Stimulated activated CD8-positive, alpha-beta memory T cell treated with anti-CD3 and anti-CD28 coated beads, Interleukin-7, amount 100 ng/mL, for 1 hour (primary cell): ENCODE results near the gene HMX3.

ENCODE experiments used
- DNase-seq, 2 donors: peaks; one replicate each; pipeline ENCODE4 v3.0.0-alpha.2; 2020; ENCODE audit warnings: low read depth in 2 of 2

HMX3 gene

DNA sequence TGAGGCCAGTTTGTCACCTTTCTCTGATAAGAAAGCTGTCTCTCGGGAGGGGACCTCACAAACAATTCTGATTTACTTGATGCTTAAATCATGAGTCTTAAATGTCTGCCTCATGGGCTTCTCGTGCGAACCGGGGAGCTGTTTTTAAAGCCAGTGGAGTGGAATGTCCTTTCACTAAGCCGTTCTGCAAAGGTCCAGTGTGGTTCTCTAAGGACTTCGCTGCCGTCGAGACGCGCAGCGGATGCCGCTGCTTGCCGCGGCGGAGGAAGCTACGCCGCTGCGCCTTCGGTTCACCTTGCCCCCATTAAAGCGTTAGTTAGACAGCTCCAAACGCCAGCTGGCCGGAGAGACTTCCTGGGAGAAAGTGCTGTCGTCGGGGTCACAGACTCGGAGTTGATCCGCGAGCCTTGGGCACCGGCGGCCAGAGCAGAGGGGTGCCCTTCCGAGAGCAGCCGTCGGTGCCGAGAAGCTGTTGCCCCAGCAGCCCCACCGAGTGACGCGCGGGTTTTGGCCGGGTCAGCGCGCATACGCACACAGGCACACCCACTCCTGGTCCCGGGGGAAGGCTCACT lies 1.3 kb upstream of the HMX3 start:
- DNase-seq = no peak

DNA sequence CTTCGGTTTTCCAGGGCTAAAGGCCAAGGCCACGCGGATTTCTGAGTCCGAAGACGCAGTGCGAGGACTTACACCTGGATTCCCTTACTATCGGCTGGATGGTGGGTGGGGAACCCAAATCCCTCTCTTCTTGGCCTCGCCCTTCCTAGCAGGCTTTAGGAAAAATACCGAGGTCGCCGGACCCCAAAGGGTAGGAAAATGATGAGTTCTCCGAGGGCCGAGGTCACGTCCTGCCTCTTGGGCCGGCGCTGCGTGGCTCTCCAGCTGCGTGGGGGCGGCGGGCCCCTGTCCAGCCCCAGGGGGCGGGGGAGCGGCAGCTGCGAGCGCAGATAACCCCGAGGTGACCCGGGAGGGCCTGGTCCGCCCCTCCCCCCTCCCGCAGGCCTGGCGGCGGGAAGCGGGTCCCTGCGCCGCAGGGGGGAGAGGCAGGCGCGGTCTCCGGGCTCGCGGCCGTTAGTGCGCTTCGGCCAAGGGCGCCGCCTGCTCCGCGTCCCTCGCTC lies 805 bp upstream of the HMX3 start:
- no peak for DNase-seq

DNA sequence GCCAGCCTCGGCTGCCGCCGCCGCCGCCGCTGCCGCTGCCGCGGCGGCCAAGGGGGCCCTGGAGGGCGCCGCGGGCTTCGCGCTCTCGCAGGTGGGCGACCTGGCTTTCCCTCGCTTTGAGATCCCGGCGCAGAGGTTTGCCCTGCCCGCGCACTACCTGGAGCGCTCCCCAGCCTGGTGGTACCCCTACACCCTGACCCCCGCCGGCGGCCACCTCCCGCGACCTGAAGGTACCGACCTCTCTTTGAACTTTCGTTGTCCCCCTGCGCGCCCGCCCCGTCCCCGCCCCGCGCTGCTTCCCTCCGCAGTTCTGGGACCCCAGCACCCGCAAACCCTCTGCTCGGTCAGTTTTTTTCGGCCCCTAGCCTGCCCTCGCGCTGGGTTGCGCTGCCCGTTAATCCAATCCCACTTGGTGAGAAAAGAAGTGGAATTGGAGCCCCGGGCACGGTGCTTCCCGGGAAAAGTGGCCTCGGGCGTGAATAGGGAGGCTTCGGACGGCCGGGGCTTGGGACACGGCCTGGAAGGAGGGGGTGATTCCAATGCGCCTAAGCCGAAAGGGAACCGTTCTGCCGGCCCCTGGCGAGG lies 543 bp downstream of the HMX3 start:
- no peak for DNase-seq

DNA sequence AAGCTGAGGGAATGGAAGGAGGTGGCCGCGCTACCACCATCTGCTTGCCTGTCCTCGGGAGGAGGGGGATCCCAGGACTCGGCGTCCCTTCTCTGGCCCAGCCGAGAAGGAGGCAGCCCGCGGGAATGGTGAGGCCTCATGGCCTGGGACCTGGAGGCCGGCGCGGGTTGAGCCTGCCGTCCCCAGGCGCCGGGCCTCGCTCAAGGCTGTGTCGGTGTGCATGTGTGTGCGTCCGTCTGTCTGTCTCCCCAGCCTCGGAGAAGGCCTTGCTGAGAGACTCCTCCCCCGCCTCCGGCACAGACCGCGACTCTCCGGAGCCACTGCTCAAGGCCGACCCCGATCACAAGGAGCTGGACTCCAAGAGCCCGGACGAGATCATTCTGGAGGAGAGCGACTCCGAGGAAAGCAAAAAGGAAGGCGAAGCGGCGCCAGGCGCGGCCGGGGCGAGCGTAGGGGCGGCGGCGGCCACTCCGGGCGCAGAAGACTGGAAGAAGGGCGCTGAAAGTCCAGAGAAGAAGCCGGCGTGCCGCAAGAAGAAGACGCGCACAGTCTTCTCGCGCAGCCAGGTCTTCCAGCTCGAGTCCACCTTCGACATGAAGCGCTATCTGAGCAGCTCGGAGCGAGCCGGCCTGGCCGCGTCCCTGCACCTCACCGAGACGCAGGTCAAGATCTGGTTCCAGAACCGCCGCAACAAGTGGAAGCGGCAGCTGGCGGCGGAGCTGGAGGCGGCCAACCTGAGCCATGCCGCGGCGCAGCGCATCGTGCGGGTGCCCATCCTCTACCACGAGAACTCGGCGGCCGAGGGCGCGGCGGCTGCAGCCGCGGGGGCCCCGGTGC lies 1.3 kb downstream of the HMX3 start:
- no peak for DNase-seq

DNA sequence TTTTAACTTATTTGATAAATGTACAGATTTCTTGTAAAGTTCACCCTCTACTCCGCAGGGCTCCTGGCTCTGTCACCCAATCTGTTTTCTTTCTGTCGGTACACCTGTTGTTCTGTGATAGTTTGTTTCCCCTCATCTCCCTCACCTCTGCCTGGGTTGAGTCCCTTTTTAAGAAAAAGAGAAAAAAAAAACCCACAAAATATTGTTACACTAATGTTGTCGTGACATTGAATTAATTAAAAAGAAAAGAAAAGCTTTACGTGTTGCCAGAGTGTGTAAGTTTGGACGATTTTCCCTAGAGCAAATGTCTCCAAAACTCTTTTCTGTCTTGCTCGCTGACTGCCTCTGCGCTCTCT lies 3.4 kb downstream of the HMX3 start:
- DNase-seq = no peak

DNA sequence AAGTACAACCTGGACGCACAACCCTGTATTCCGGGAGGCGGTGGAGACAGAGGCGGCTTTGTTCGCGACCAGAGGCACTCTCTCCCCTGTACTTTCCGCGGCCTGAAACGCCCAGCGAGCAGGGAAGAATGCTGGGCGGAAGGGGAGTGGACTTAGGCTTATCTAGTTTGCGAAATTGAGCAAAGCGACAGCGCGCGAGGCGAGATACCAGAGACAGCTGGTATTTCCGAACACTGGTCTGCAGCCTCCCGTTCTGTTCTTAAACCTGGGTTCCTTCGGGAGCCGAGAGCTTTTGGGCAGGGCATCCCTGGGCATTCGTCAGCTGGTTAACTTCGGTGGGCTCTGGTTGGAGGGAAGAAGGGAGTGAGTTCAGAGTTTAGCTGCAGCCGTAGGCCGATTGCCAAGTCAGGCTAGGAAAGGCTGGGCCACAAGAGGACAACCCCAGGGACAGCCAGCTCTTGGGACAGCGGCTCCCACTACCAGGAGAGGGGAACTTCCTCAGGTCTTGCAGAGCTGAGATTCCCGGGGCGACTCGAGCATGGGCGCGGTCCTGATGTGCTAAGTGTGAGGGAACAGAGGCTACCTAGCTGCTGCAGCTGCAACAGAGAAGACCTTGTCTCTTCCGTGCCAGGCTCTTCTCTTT lies 3.9 kb downstream of the HMX3 start:
- no peak for DNase-seq

DNA sequence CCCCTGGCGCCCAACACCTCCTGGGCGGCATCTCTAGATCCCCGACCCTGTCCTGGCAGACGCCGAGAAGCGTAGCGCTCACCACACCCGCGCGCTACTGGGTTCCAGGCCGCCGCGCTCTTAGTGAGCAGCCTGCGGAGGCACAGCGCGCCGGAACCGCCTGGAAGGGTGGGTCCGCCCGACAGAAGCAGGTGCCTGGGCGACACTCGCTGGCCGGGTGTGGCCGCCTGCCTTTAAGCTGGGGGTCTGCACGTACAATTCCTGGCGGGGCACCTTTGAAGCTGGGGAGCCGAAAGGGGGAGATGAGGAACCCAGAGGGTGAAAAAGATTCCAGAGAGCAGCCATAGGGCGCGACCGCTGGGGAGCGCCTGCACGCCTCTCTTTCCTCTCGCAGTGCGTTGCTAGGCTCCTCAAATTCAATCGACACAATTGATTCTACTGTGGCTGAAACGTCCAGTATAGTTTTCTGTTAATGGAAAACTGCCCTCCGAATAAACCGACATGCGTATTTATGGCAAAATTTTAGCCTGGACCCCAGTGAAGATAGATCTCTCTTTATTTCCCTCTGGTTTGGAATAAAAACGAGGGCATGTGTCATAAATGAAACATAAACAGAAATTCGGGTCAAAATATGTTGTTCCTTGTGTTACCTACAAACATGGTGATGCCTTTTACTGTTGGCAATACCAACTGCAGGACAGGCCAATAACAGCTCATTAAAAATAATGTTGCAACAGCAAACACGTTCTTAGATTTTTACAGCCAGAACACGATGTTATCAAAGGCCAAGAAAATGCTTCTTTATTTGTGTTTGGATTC lies 4.6 kb downstream of the HMX3 start:
- DNase-seq = no peak

DNA sequence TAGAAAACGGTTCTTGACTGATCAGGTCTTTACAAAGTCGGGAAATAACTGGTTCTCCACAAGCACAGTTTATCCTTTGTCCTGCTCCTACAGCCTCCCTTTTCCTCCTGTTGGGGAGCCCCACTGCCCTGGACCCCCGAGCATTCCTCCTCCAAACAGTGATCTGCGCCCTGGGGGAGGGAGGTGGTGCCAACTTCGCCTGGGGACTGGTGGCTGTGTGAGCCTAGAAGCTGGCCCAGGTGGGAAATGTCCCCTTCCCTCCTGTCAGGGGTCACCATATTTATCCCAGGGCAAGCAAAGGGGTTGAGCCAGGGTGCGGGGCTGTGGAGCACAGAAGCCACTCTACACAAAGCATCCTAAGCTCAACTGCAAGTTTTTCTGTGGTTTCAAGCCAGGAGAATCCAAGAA lies 5.2 kb downstream of the HMX3 start:
- no peak for DNase-seq

DNA sequence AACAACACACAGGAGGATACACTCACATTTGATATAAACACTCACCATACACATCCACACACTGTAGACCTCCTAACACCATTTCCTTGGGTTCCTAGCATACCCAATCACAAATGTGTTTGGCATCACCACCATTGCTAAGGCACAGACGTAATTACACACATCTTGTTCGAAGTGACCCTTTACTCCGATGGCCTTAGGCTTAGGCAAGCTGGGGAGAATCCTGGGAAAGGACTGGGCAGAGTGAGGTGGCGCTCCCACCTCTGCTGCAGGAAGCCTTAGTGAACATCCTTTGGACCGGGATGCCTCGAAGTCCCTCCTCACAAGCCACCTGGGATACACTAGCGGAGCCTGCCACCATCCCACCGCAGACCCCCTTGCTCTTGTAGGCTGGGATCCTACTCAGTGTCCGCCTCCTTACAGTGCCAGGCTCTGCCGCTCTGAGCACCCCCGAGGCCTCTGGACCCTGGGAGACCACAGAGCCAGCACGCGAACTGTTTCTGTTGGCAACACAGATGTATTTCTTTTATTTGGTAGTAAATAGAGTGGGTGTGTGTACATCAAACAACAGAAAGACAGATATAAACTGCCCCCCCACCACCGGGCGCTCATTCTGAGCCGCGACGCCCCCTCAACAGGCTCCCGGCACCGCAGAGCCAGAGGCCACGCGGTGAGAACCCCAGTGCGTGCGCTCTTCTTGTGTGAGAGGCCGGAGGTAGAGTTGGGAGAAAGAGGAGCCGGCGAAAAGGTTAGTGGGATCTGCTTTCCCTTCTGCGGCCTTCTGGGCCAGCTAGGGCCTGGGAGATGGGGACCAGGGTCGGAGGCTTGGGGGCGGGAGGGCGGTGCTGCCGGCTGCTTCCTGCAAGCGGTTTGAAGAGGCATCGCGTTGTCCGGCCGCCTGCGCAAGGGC lies 6.3 kb downstream of the HMX3 start:
- DNase-seq = no peak

DNA sequence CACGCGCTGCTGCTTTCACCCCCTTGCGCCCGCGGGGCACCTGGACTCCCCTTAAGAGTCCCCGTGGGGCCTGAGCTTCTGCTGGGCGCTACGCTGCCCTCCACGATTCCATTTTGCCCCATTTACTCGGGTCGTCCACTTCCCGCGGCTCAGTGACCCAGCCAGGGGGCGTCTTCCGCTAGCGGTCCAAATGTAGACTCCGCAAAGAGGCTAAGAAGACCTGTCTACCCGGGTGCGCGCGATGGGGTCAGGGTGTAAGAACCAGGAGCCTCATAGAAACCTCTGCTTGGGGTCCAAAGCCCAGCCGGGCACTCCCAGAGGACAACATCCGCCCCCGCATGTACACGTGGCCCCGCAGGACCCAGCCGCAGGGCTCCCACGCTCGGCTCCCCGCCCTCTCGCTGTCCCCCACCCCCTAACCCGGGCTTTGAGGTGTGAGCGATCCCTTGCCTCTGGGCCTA lies 7.0 kb downstream of the HMX3 start:
- DNase-seq = no peak

DNA sequence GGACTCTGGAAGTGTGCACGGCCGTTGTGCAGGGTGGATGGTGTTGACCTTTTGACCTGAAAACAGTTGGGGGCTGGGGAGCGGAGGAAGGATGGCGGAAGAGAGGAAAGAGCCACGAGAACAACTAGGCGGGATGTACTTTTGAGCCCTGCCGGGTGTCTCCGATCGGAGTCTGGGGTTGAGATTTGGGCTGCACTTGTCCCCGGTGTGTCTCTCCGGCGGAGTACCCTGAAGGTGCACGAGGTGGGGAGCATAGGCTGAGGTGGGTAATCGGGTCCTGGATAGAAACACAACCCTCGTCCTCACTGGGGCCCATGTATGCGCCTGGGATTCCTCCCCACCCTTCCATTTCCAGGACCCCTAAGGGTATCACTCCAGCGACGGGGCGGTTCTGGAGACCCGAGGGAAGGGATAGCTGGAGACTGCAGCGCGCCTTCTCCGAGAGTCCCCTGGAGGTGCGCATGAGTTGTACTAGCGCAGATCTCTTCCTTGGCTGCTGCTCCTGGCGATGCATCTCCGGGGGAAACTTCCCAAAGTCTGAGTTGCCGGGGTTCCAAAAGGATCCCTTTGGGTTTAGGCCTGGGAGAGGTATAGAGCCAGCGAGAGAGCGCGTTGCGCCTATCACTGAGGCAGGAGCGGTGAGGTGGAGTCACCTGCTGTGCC lies 7.5 kb downstream of the HMX3 start:
- DNase-seq = no peak

DNA sequence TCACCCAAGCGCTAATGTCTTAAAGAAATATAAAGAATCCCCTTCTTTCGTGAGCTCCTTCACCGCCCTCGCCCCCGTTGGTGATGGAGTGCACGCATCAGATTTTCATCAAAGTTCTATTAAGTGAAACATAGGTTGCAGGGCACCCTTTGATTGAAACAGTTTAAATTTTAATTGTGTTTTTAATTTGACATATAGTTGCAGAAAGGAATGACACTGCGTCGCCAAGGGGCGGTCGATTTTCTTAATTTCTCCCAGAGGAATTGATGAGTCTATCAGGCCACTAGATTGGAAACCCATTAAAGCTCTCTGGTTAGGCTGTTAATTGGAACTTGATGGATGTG lies 8.0 kb downstream of the HMX3 start:
- DNase-seq = no peak

DNA sequence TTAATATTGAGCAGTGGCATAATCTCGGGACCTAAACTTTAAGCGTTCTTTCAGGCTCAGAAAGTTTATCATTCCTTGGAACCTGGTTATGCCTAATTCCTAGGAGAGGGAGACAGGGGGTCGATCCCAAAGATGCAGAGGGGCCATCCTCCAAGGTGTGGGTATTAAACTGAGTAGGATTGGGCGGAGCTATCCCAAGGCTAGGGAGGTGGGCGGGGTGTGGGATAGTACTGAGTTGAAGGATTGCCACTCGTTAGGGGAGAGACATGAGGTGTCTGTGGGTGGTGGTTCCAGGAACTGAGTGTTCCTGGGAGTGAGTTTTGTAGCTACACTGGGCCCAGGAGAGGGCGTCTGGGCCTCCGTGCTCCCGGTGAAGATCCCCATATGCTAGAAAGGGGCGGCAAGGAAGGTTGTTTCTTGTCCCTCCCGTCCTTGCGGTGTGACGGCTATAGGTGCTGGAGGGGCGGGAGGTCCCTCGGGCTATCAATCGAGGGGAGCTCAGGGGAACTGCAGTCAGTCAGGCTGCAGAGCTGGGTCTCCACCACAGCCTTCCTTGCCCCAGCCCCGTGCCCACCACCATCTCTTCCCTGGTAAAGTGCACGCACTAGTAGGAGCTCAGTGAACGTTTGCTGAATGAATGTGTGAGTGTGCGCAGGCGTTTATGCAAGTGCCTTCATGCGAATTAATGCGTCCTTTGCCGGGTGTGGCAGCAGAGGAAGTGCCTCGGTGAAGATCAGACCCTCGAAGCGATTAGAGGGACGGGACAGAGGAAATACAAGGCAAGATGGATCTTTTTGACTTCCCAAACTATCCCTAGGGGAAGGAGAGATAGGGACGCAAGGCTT lies 9.1 kb downstream of the HMX3 start:
- DNase-seq = no peak

DNA sequence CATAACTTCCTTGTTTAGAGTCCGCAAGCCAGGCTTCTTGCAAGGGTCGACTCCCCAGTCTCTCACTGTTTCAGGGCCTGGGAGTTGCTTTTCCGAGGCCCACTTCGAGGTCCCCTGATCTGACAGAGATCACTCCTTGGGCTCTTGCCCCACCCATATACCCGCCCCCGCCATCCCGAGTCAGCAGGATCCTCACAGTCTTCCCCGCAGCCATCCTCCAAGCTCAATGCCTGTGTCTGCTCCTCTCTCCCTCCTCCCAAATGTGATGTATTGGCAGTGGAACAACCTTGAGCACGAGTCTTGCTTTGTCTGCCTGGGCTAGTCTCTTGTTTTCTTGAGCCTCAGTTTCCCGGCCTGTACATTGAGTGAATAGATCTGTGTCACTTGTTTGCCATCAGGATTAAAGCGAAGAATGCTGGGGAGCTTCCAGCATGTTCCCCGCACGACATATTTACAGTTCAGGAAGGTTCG lies 9.8 kb downstream of the HMX3 start:
- DNase-seq = no peak

DNA sequence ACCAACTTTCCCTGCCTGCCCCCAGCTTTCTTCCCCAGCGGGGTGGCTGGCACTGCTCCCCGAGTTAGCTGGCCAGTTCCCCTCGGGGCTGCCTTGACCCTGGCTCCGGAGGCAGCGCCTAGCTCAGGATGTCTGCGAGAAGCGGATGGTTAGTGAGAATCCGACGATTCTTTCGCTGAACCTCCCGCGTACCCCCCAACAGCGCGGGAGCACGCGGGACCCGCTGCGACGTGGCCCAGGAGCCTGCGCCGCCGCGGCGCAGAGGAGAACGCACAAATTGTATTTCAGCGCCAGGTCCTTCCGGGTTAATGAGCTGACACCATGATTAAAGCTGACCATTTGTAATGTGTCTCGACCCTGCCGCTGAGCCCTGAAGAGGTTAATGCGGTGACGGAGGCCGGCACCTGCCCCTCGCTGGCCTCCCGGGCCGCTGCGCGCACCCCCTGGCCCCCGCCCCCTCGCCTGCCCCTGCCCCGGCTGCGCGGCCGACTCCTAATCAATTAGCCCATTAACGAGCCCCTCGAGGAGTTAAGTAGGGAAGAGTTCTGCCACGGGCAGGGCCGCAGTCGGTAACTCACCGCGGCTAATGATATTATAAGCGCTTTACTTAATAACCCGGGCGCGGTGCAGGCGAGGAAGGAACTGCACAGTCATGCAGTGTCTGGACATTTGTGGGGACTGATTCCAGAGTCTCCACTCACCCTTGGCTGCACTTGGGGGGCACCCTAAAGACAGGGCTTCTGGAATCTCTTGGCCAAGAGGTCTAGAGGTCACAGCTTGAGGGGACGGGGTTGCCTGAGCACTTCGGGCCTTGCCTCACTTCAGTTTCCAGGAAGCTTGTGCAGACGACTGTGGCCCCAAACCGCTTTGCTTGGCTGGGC lies 10.5 kb downstream of the HMX3 start:
- no peak for DNase-seq

DNA sequence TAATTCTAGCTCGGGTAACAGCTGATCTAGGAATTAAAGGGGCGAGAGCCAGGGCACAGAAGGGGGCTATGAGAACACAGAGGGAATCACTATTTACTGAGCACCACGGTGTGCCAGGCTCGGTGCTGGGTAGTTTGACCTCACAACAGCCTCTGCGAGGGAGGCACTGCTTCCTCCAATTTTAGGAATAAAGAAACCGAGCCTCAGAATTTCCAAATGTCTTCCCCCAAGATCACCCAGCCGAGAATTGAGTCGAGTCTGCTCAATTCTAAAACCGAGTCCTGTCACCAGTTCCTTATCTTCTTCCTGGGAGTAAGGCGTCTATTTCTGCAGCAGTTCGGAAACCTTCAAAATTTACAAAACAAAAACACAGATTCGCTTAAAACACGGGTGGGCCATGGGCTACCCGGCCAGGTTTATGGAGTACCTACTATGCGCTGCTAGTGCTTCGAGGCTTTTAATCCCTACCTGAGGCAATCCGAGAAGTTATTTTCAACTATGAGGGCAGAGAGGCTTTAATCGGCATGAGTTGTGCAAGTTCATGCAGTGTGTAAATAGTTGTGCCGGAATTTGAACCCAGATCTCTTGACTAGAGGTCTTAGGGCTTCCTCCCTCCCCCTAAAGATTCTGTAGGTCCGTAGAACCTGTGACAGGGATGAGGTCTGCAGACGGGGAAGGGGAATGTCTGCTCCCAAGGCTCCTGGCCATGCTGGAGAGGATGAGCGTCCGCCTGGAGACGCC lies 11.3 kb downstream of the HMX3 start:
- DNase-seq = no peak

DNA sequence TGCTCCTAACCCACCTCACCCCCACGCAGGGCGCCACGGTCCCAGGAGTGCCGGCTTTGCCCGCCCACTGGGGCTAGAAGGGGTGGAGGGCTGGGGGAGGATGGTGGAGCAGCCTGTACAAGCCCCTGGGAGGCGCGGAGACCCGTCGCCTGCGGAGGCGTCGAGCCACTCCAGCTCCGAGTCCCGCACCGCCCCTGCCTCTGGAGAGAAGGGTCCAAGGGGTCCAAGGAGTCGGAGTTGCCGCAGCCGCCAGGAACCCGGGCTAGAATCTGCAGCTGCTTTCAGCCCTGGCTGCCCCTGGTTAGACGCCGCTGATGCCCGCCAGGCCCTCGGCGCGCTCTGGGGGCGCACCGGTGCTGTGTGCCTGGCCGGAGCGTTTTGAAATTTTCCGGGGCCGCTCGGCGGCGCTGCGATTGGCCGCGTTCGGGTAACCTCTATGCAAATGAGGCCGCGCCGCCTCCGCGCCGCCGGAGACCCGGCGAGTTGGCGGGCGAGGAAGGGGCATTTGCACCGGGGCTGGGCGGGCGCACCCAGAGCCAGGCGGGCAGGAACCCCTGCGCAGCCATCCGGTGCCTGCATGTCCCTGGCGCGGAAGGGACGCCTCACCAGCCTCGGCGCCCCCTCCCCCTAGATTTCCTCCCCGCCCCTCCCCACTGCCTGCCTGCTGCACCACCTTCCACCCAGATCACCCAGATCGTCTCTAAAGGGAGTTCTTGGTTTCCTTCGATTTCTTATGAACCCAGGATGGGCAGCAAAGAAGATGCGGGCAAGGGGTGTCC lies 12.1 kb downstream of the HMX3 start, which contains the start of gene HMX2:
Gene HMX2, plus strand, starts transcription at position 502 of the 779 bp plus-strand sequence. Its CDS starts 243 bp downstream, at position 745.
- no peak for DNase-seq
